Measurements from ENCODE around the gene EPS8L3. TPM values are rescaled to one million over a fixed set of nuclear protein-coding genes. Genes with fewer than 3 reads are reported as not detected.

EPS8L3 gene
- polyA plus RNA-seq, 3 donors: 0.38 to 1.6 (median 1.4) TPM

- DNase-seq: no peak
Observed at GRCh38 chr1:109740615-109741373, 22.9 kb downstream of the EPS8L3 start, which contains the start of gene GSTM3. Gene GSTM3, minus strand, starts transcription at chr1:109741038. Its CDS starts 751 bp downstream, at chr1:109740287.

DNA sequence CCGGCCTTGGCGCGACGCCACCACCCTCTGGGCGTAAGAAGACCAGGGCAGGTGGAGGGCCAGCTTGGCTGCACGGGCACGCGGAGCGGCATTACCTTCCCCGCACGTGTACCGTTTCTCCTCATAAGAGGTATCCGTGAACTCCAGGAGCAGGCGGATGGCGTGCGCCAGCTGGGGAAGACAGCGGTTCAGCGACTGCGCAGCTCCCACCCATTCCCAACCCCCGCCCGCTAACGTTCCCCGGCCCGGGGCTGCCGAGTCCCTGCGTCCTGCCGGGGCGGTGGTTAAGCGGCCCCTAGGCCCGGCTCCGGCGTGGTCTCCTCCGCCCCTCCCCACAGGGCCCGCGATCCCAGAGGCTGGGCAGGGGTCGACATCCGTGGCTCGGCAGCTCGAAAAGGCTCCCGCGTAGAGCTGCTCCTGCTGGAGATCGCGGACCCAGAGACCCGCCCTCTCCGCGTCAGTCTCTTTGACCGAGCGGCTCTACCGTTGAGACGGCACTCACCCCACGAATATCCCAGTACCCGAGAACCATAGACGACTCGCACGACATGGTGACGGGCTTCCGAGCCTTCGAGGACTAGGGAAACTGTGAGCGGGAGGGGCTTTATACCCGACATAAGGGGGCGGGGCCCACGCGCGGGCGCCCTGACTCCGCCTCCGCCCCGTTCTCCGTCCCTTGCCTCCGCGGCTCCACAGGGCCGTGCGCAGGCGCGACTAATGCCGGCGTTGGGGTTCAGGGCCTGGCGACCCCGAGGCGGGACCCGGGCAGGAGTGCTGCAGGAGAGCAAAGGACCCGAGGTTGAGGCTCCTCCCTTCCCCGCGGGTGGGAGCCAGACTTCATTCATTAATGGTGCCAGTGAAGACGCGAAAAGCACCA lies 23.7 kb downstream of the EPS8L3 start:
- DNase-seq: peak; percentile 77

DNA sequence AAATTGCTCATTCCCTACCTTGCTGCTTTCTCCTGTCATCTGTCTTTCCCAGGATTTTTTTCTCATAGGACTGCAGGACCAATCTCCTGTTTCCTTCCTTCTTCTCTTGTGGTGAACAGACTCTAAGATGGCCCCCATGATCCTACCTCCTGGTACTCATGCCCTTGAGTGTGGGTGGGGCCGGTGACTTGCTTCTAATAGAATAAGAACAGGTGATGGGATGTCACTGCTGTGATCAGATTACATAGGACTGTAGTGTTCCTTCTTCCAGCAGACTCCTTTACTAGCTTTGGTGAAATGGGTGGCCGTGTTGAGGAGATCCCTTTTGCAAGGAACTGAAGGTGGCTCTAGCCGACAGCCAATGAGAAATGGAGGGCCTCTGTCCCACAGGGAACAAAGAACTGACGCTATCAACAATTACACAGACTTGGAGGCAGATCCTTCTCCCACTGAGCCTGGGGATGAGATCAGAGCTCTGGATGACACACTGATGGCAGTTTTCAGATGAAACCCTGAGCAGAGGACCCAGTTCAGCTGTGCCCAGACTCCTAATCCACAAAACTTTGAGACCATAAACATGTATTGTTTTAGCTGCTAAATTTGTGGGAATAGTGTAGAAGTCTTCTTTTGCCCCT lies 30.4 kb downstream of the EPS8L3 start:
- no peak for DNase-seq

DNA sequence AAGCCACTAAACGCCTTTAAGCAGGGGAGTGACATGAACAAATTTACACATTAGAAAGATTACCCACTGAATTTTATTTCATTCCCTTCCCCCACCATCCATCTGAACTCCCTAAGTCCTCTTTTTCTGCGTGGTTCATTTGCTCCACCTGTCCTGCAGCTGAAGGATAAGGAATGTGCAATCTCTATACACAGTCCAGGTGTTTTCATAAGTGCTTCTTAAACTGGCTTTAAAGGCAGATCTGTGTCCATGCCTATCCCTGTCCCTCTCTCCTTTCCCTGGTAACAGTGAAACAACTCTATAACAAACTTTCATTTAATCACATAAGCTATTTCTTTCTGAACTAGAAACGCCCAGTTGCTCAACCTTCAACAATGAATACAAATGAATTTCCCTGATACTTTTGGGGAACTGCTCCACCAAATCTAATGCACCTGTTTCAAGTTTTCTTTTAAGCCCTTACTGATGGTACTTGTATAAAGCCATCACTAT lies 31.3 kb downstream of the EPS8L3 start:
- no peak for DNase-seq

DNA sequence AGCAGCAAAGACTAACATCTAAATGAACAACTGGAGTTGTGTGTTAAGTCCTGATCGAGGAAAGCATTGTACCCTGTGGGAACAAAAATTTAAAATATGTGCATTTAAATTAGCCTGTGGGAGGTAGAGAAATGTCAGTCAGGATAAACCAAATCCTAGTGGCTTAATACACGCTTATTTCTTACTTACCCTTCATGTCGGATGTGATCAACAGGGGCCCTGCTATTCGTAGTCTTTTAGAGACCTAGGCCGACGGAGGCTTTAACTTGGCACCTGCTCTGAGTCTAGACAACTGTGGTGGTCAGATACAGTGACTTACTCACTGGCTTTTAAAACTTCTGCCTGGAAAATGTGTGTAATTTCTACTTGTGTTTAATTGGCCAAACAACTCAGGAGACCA lies 33.1 kb downstream of the EPS8L3 start:
- DNase-seq: no peak

GRCh38 chr1:109728870-109729269 lies 34.9 kb downstream of the EPS8L3 start:
- no peak for DNase-seq

- no peak for DNase-seq
Observed at GRCh38 chr1:109726728-109727373, 36.9 kb downstream of the EPS8L3 start.

DNA sequence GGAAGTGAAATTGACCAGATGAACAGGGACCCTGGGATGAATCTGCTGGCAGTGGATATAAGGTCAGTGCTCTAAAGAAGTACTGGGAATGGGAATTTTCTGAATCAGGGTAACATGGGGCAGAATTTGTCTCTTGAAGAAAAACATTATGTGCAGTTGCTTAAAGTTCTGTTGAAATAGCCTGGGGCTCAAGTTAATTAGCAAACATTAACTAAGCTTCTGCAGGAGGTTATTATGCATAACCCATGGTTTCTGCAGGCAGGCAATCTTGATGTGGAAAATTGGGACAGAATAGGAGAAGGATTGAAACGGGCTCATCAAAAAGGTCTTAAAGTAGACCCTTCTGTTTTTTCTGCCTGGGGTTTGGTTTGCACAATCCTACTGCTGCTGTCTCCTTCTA lies 37.7 kb downstream of the EPS8L3 start:
- DNase-seq: no peak

DNA sequence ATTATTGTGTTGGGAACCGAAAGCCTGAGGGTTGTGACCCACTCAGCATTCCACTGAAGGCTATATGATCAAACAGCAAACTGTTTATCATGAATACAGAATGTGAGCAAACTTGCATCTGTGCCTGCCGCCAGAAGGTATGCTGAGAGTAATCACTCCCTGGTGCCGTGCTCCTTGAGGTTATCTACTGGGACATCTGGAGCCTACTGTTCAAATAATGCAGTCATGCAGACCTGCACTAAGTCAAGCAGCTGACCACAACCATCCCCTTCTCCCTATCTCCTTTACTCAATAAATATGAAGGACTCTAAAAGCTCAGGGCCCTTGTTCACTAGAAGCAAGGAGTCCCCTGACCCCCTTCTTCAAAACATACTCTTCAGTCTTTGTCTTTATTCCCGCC lies 38.2 kb downstream of the EPS8L3 start:
- DNase-seq: no peak

GRCh38 chr1:109724933-109725332 lies 38.8 kb downstream of the EPS8L3 start:
- no peak for DNase-seq

GRCh38 chr1:109722908-109723691 lies 40.6 kb downstream of the EPS8L3 start:
- DNase-seq: no peak

- DNase-seq: no peak
Observed at GRCh38 chr1:109721971-109722370, 41.8 kb downstream of the EPS8L3 start.

GRCh38 chr1:109721042-109721441 lies 42.7 kb downstream of the EPS8L3 start:
- no peak for DNase-seq

GRCh38 chr1:109719337-109719837 lies 44.3 kb downstream of the EPS8L3 start:
- no peak for DNase-seq

GRCh38 chr1:109718495-109718894 lies 45.2 kb downstream of the EPS8L3 start:
- no peak for DNase-seq

GRCh38 chr1:109717729-109718128 lies 46.0 kb downstream of the EPS8L3 start:
- DNase-seq: no peak

DNA sequence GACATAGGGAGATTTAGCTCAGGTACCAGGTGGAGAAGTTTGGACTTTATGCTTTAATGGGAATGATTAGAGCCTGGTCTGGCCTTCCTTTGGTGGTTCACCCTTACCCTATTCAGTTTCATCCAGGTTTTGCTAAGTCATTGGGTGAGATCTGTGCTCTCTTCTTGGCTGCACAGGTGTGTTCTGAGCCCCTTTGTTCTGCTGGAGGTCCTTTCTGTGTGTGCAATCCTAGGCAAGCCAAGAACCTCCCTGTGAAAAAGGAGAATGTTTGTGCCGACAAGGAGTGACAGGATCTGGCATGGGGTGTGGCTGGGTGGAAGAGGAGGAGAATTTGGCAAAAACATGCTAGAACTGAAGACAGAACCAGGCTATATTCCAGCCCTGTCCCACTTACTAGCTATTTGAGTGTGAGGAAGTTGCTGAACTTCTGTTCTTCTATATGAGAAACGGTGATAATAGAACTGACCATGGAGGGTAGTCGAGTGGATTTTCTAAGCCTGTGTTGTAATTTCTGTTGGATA lies 47.1 kb downstream of the EPS8L3 start:
- no peak for DNase-seq

DNA sequence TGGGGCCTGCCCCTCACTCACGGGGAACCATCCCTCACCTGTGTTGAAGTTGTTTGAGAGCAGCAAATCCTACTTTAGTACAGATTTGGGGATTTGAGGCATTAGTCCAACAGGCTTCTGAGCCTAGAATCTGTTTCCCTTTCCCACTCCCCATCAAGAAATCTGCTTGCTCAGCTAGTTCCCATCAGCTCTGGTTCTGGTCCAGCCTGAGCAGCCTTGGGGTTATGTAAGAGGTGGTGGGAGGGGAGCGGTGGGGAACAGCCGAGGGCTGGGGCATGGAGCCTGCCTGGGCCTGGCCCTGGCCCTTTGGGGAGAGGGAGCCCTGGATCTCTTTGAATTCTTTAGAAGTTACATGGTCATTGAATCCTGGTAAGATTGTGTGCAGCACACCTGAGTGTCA lies 47.6 kb downstream of the EPS8L3 start:
- no peak for DNase-seq

DNA sequence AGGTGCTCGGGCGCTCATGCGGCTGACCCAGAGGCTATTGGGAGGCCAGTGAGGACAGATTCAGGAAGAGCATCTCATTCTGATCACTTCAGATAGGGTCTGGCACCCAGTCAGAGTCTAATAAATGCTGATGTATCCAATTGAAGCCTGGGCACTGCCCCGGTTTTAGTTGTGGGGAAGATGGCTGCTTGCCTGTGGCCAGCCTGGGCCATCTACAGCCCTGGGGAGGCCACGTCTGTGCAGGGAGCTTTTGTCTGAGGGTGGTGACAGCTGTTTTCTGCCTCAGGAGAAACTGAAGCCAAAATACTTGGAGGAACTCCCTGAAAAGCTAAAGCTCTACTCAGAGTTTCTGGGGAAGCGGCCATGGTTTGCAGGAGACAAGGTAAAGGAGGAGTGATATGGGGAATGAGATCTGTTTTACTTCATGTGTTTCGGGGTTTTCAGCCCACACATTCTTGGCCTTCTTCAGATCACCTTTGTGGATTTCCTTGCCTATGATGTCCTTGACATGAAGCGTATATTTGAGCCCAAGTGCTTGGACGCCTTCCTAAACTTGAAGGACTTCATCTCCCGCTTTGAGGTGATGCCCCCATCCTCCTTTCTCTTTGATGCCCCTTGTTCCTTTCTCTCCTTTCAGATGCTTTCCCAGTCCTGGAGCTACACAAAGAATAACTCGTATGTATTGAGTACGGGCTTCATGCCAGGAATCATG lies 48.9 kb downstream of the EPS8L3 start:
- no peak for DNase-seq

- DNase-seq: no peak
Observed at GRCh38 chr1:109713636-109714035, 50.1 kb downstream of the EPS8L3 start.
